Upper lobe of left lung (tissue), 6 donors: ENCODE data around the gene C10orf88. TPM values are rescaled to one million over a fixed set of nuclear protein-coding genes. Genes with fewer than 3 reads are reported as not detected.

ENCODE experiments used
- ATAC-seq, 2 donors: fragments of 200-7000 bp; cut with Tn5 transposase; one replicate each; pipeline ENCODE4 v1.9.1; 2022; ENCODE audit warnings: mild to moderate bottlenecking in 2 of 2, moderate library complexity in 2 of 2; ENCODE audit not compliant: low FRiP score in 2 of 2
- DNase-seq, 2 donors: peaks; one replicate each; pipeline ENCODE4 v3.0.0-alpha.2; 2019 to 2020
- H3K27ac ChIP-seq, 4 donors: fragments of 200-600 bp; sonication (generic); one replicate each; pipeline ENCODE4 v1.5.1; 2016 to 2019
- H3K27me3 ChIP-seq, 4 donors: fragments of 200-600 bp; sonication (generic); one replicate each; pipeline ENCODE4 v1.5.1; 2017 to 2019
- H3K36me3 ChIP-seq, 4 donors: fragments of 200-600 bp; sonication (generic); one replicate each; pipeline ENCODE4 v1.5.1; 2016 to 2019
- H3K4me1 ChIP-seq, 4 donors: fragments of 200-600 bp; sonication (generic); one replicate each; pipeline ENCODE4 v1.5.1; 2018 to 2019
- H3K4me3 ChIP-seq, 4 donors: fragments of 200-600 bp; sonication (generic); one replicate each; pipeline ENCODE4 v1.5.1; 2017 to 2019; ENCODE audit warnings: mild to moderate bottlenecking in 2 of 4, moderate library complexity in 1 of 4
- H3K9me3 ChIP-seq, 4 donors: fragments of 200-600 bp; sonication (generic); one replicate each; pipeline ENCODE4 v1.5.1; 2018 to 2019
- CTCF ChIP-seq, 6 experiments: fragments of 450-650 bp in 4 of 6; fragments of 200-600 bp in 2 of 6; sonication (generic) in 2 of 6; IDR thresholded peaks; one replicate each; pipeline ENCODE4 v1.5.1; 2016 to 2019; ENCODE audit warnings: antibody characterized with exemption in 6 of 6
- EP300 ChIP-seq, 4 donors: sonication (generic); formaldehyde crosslinking; IDR thresholded peaks; one replicate each; pipeline ENCODE4 v1.5.1; 2017; ENCODE audit warnings: antibody characterized with exemption in 4 of 4, control low read depth in 2 of 4
- POLR2A ChIP-seq, 4 donors: fragments of 450-650 bp; IDR thresholded peaks; one replicate each; pipeline ENCODE4 v1.5.1; 2016 to 2017; ENCODE audit warnings: antibody characterized with exemption in 4 of 4, mild to moderate bottlenecking in 2 of 4
- POLR2AphosphoS5 ChIP-seq, 2 donors: sonication (generic); formaldehyde crosslinking; IDR thresholded peaks; one replicate each; pipeline ENCODE4 v1.5.1; 2017; ENCODE audit warnings: antibody characterized with exemption in 2 of 2
- WGBS, 2 donors: methylation state at CpG; one replicate each; pipeline ENCODE4 v1.1.5; 2017 to 2018; 5-methylcytosine and 5-hydroxymethylcytosine counted together
- total RNA-seq, 6 donors: library from RNA; depleted of rRNA in 4 of 6; stranded (reverse); fragments of >200 nt in 4 of 6; gene quantifications; one replicate each; pipeline versions ENCODE4 v1.1.0 to v1.2.1, GENCODE V29; 2016 to 2021
- donor health status: DM: no; HTN: no; CAD: no; lungs with moderate emphysema.
- donor health status: DM: no; HTN: yes; CAD: no; lungs with severe emphysema.

The C10orf88 gene
- total RNA-seq, 6 donors from 2014 or later, result 3.9 to 8.8 (median 5.4) TPM

GRCh38 chr10:122992031-122992585 is 38.1 kb upstream of the C10orf88 start:
- 56 to 64% methylated on average over 1 of the region's 1 CpG for WGBS, 2 donors
- no peaks in the 10 kb centered on the region for H3K9me3 ChIP-seq
- TF ChIP-seq POLR2A (IDR thresholded peaks at IDR 0.05), result no peak
- no peak for TF ChIP-seq EP300 (IDR thresholded peaks at IDR 0.05)
- TF ChIP-seq POLR2AphosphoS5 (IDR thresholded peaks at IDR 0.05), result no peak
- TF ChIP-seq CTCF (IDR thresholded peaks at IDR 0.05), result no peak
- H3K4me3 ChIP-seq, result no peak overlapping the region
- no peaks in the 10 kb centered on the region for H3K4me1 ChIP-seq
- ATAC-seq, result no peak
- peaks cover 9 to 57% (median 19%) of the 10 kb centered on the region in 4 donors for H3K36me3 ChIP-seq
- no peak for DNase-seq
- no peak overlapping the region for H3K27ac ChIP-seq
- H3K27me3 ChIP-seq, result no peaks in the 10 kb centered on the region

- no peaks in the 10 kb centered on the region for H3K9me3 ChIP-seq
These were observed 36.3 kb upstream of the C10orf88 start for GRCh38 chr10:122990278-122990677.

GRCh38 chr10:122988501-122988900 is 34.5 kb upstream of the C10orf88 start:
- no peak for TF ChIP-seq POLR2AphosphoS5 (IDR thresholded peaks at IDR 0.05)
- no peak for TF ChIP-seq CTCF (IDR thresholded peaks at IDR 0.05)
- no peak for TF ChIP-seq EP300 (IDR thresholded peaks at IDR 0.05)
- no peak for TF ChIP-seq POLR2A (IDR thresholded peaks at IDR 0.05)
- Histone ChIP-seq H3K36me3 (peaks cover 0 to 21% (median under 1%) of the 10 kb centered on the region in 4 donors), H3K4me3 (no peak overlapping the region), H3K9me3 (no peaks in the 10 kb centered on the region), H3K27me3 (no peaks in the 10 kb centered on the region), H3K27ac (no peak overlapping the region), H3K4me1 (no peaks in the 10 kb centered on the region)
- WGBS, 2 donors, result 70 to 75% methylated on average over 2 of the region's 2 CpGs
- DNase-seq, result no peak
- no peak for ATAC-seq

More at GRCh38 chr10:122990278-122990677, 36.3 kb upstream of the C10orf88 start:
- WGBS, 2 donors, result 78 to 84% methylated on average over 5 of the region's 5 CpGs
- Histone ChIP-seq H3K27ac (no peak overlapping the region), H3K4me1 (no peaks in the 10 kb centered on the region), H3K4me3 (no peak overlapping the region), H3K36me3 (peaks cover 9 to 38% (median 11%) of the 10 kb centered on the region in 4 donors), H3K27me3 (no peaks in the 10 kb centered on the region)
- ATAC-seq (no peak), DNase-seq (no peak)
- TF ChIP-seq CTCF (IDR thresholded peaks at IDR 0.05) (no peak), POLR2A (IDR thresholded peaks at IDR 0.05) (no peak), EP300 (IDR thresholded peaks at IDR 0.05) (no peak)

- H3K27ac ChIP-seq, result no peak overlapping the region
- H3K9me3 ChIP-seq, result no peaks in the 10 kb centered on the region
- DNase-seq (no peak), ATAC-seq (no peak)
- WGBS, 2 donors, result 85 to 86% methylated on average over 6 of the region's 6 CpGs
- peaks cover 0 to 7% (median 2%) of the 10 kb centered on the region in 4 donors for H3K36me3 ChIP-seq
- no peaks in the 10 kb centered on the region for H3K27me3 ChIP-seq
- H3K4me1 ChIP-seq, result peaks cover 0 to under 1% (median 0%) of the 10 kb centered on the region in 4 donors
- no peak overlapping the region for H3K4me3 ChIP-seq
- TF ChIP-seq POLR2A (IDR thresholded peaks at IDR 0.05) (no peak), EP300 (IDR thresholded peaks at IDR 0.05) (no peak), CTCF (IDR thresholded peaks at IDR 0.05) (no peak), POLR2AphosphoS5 (IDR thresholded peaks at IDR 0.05) (no peak)
These were observed 32.3 kb upstream of the C10orf88 start for GRCh38 chr10:122986335-122986734.

GRCh38 chr10:122984708-122985107 is 30.7 kb upstream of the C10orf88 start:
- ATAC-seq, result no peak
- Histone ChIP-seq H3K36me3 (peaks cover 0 to 4% (median 0%) of the 10 kb centered on the region in 4 donors), H3K27ac (no peak overlapping the region), H3K27me3 (no peaks in the 10 kb centered on the region), H3K9me3 (no peaks in the 10 kb centered on the region), H3K4me1 (peaks cover 7 to 11% (median 10%) of the 10 kb centered on the region in 4 donors), H3K4me3 (no peak overlapping the region)
- no peak for DNase-seq
- TF ChIP-seq POLR2A (IDR thresholded peaks at IDR 0.05), result no peak
- no peak for TF ChIP-seq CTCF (IDR thresholded peaks at IDR 0.05)
- TF ChIP-seq POLR2AphosphoS5 (IDR thresholded peaks at IDR 0.05), result no peak
- 91 to 98% methylated on average over 2 of the region's 2 CpGs for WGBS, 2 donors
